Measurements from ENCODE around the gene TRPC4.

The TRPC4 gene

GRCh38 chr13:37869756-37870488 lies at the start of gene TRPC4:
Gene TRPC4 (minus strand): TSS chr13:37869772. CDS start chr13:37783333, 86,439 bp downstream.
- DNase-seq (ENCODE audit: low read depth), result no peak

GRCh38 chr13:37918751-37919150 lies 49.2 kb upstream of the TRPC4 start:
- DNase-seq (ENCODE audit: low read depth), result no peak

- no peak for DNase-seq (ENCODE audit: low read depth)
These were observed 48.6 kb upstream of the TRPC4 start for GRCh38 chr13:37918116-37918714.

GRCh38 chr13:37914781-37915391 lies 45.3 kb upstream of the TRPC4 start:
- no peak for DNase-seq (ENCODE audit: low read depth)

- no peak for DNase-seq (ENCODE audit: low read depth)
These were observed 41.2 kb upstream of the TRPC4 start for GRCh38 chr13:37910790-37911189.

DNA sequence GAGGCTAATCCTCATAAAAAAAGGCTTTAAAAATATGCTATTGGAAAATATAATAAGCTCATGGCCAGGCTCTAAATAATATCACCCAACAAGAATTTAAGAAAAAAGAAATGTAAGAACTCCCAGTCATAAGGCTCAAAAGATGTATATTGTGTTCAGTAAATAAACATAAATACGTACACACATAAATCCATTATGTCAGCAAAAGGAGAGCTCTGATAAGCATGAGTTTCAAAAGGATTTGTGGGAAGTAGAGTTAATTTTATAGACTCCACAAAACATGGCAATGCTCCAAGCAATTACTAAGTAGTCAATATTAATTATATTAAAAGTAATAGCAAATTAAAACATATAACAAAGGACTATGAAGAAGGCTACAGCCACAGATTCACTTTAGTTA lies 37.3 kb upstream of the TRPC4 start:
- DNase-seq (ENCODE audit: low read depth), result no peak

- DNase-seq (ENCODE audit: low read depth), result no peak
These were observed 36.2 kb upstream of the TRPC4 start for GRCh38 chr13:37905736-37906135.

GRCh38 chr13:37899753-37900152 lies 30.2 kb upstream of the TRPC4 start:
- no peak for DNase-seq (ENCODE audit: low read depth)

GRCh38 chr13:37893321-37893720 lies 23.7 kb upstream of the TRPC4 start:
- DNase-seq (ENCODE audit: low read depth), result no peak

DNA sequence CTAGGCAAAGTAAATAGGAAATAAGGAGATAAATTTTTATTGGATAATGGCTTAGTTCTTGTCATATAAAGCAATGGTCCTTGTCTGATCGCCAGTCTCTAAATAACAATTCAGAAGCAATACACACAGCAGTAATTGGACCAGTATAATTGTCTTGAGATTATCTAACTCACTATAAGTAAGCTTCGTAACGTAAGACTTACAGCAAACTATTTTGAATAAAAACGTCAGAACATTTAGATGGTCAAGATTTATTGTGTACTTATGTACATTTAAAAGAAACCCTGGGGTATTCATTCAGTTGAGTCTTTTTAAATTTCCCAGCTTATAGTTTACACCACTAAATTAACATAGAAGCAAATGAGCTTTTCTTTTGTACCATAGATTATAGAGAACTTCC lies 20.2 kb upstream of the TRPC4 start:
- DNase-seq (ENCODE audit: low read depth), result no peak

- no peak for DNase-seq (ENCODE audit: low read depth)
These were observed 19.5 kb upstream of the TRPC4 start for GRCh38 chr13:37889102-37889501.

DNA sequence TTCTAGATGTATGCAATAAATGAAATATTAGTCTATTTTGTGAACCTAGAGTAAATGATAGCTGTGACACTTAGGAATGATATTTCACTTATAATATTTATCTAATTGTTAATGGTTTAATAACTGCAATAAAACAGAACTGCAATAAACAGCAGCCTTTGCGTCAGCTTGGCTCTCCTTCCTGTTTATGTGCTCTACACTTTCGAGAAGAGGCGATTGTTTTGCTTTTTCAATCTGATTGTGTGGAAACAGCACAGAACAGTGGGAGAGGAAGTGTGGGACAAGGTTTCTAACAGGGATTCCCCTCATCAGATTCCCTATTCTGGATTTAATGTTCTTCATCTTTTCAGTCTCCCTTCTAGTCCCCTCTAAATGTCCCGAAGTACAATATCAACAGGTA lies 17.3 kb upstream of the TRPC4 start:
- no peak for DNase-seq (ENCODE audit: low read depth)

GRCh38 chr13:37884674-37885073 lies 15.1 kb upstream of the TRPC4 start:
- DNase-seq (ENCODE audit: low read depth), result no peak

DNA sequence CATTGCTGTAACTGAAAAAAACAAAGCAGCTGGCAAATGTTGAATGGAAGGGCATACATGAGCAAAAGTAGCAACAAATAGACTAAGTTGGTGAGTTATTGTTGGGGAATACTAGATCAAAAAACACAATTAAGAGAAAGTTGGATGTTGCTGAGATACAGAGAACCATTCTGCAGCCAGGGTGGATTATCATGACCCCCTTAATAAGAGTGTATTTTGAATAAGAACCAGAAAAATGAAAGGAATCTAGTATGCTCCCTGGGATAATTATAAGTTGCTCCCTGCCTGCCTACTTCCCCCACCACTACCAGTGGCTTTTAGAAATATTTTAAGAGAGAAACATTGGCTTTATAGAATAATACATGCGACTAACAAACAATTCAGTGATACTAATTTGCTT lies 14.5 kb upstream of the TRPC4 start:
- DNase-seq (ENCODE audit: low read depth), result no peak

DNA sequence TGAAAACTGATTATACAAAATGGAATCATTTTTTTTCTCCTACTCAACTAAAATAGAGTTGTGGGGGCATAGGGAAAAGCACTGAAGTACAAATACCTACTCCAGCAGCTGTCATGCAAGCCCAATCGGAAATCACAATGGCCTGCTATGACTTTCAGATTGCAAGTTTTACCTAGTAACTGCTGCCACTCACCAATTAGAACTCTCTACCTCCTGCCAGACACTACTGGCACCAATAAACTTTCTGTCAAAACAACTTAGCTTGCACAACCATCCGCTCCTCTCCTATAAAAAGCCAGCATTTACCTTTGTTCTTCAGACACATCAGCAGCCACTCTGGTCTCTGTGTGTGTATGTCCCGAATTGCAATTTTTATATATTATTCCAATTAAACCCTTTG lies 9.3 kb upstream of the TRPC4 start:
- DNase-seq (ENCODE audit: low read depth), result no peak

- DNase-seq (ENCODE audit: low read depth), result no peak
These were observed 8.9 kb upstream of the TRPC4 start for GRCh38 chr13:37878496-37878895.

DNA sequence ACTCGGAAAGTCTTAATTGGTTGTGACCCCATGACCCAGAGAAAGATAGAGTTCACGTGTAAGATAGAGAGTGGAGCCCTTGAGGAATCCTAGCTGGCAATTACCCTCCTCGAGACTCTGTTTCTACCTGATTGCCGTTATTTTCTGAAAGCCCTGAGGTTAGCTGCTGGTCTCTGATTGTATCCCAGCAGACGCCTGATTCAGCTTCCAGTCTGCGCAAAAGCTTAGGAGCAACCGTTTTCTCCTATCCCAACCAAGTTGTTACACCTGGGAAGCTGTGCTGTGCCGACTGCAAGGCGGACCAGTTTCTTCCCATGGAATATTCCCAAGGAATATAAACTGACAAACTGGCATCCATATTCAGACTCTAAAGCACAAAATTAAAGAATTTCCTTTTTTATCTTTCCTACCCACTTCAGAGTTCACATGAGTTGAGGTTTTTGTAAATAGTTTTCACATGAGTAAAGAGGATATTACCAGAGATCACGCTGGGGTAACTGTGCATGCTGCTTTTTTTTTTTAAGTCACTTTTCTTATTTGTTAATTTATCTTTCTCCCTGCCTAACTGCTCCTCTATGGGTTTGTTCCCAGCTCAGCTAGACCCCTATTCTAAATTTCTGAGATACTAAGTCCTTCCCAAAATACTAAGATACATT lies 1.5 kb upstream of the TRPC4 start:
- no peak for DNase-seq (ENCODE audit: low read depth)

DNA sequence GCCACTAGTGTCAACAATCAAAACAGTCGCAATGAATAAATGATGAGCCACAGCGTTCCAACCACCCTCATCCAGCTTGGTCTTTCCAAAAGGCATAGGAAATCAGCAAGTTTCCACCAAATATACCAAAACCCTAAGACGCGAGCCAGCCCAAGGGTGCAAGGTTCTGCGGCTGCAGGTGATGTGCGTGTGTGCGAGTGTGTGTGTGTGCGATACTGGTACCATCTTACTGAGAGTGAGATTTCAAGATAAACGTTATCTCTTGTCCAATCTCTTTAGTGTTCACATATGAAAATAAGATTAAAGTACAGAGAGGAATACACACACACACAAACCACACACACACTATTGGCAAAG lies 895 bp upstream of the TRPC4 start:
- no peak for DNase-seq (ENCODE audit: low read depth)

- no peak for DNase-seq (ENCODE audit: low read depth)
These were observed 141 bp downstream of the TRPC4 start for GRCh38 chr13:37869506-37869755.

DNA sequence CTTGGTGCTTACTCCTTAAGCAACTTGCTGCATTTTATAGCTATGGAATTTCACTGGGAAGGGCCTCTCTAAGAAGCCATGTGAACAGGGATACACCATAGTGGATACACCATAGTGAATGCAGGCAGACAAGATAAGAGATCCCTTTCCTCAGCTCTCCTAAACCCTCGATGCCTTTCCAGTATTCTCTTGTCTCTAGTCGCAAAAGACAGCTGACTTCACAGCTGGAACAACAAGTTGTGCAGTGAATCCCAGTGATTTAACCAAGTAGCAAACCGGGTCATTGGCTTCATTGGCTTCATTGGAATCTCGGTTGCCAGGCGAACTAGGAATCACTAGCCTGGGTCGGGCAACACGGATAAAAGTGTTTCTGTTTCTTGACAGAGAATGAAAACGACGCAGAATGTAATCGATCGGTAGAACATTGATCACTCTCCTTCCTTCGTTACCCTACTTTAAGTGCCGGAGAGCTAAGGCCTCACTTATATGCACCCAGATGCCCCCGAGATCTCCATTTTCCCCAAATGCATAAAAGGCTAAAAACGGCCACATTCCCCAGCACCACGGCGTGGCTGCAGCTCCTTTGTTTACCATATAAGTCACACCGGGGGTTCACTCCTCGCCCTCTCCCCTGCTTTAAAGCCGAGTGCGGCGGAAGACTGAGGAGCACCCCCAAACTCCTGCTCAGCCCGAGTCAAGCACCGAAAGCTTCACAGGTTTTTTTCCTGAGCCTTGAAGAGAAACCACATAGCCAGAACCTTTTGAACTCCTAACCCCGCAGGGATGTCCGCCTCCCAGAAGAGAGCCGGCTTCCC lies 674 bp downstream of the TRPC4 start:
- DNase-seq (ENCODE audit: low read depth), result no peak

DNA sequence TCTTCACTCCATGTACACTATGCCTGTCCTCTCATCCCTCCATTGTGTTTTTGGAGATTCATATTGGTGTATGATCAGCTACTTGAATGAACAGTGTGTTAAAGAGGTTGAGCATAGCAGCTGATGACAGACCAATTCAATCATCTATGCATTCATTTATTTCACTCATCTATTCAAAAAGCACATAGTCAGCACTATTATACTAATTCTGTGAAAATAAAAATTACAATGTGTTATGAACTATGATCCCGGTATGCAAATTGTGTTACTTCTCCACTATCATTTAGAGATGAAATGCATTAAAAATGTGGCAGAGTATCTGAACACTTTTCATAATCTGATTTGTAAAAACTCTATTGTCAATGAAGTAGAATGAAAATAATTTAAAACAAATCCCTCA lies 5.9 kb downstream of the TRPC4 start:
- no peak for DNase-seq (ENCODE audit: low read depth)

DNA sequence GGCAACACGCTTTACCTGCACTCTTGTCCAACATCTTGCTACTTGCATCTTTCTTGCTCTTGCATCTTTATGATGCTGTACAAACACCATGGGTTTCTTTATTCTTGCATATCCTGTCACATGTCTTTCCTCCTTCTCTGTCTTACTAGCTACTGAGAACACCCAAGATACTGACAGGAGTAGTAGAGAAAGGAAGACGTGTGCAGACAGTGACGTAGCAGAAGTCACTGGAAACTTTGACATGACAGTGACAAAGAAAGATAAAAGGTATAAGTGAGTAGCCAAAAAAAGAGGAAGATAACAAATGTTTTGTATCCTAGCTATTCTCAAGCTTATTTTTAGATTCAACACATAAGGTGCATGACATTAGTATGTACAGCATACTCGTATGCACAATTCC lies 34.2 kb downstream of the TRPC4 start:
- DNase-seq (ENCODE audit: low read depth), result no peak

- no peak for DNase-seq (ENCODE audit: low read depth)
These were observed 36.2 kb downstream of the TRPC4 start for GRCh38 chr13:37833411-37833810.

Measured in stimulated activated CD8-positive, alpha-beta memory T cell treated with anti-CD3 and anti-CD28 coated beads, Interleukin-15, amount 100 ng/mL, for 1 hour (primary cell).